NCI-H2029 treated with DMSO at 0.1 percent for 48 hours (cell line): Measurements from ENCODE around the gene UVSSA.

Source experiments
- DNase-seq: peaks from one replicate; lab custom pipeline; 2025; lab: John Stamatoyannopoulos, UW

Gene UVSSA

DNA sequence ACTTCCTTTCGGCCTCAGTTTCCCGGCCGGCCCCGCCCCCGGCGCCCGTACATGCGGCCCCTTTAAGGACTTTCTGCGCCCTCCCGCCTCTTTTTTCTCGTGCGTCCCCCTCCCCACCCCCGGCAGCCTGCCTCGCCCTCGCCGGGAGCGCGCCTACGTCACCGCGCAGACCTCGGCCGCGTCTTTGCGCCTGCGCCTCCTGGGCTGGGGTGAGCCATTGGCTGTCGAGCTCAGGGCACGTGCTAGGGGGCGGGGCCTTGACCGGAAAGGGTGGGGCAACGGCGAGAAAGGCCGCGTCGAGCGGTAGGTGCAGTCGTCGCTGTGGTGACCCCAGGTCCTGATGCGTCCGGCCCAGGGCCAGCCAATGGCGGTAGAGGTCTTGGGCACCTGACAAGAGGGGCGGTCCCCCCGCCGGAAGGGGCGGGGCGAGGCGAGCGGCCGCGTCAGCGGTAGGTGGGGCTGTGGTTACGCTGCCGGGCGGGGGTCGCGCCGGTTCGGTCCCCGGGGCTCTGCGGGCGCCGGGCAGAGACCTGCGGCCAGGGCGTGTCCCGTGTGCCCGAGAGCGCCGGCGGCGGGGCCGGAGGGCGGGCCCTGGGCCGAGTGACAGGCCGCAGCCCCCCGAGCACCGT lies at the start of gene UVSSA:
TSS of gene UVSSA (plus strand) at position 428 of the 629 bp plus-strand sequence. CDS start 884 bp downstream, outside the sequence.
- peak; percentile 92 for DNase-seq

DNA sequence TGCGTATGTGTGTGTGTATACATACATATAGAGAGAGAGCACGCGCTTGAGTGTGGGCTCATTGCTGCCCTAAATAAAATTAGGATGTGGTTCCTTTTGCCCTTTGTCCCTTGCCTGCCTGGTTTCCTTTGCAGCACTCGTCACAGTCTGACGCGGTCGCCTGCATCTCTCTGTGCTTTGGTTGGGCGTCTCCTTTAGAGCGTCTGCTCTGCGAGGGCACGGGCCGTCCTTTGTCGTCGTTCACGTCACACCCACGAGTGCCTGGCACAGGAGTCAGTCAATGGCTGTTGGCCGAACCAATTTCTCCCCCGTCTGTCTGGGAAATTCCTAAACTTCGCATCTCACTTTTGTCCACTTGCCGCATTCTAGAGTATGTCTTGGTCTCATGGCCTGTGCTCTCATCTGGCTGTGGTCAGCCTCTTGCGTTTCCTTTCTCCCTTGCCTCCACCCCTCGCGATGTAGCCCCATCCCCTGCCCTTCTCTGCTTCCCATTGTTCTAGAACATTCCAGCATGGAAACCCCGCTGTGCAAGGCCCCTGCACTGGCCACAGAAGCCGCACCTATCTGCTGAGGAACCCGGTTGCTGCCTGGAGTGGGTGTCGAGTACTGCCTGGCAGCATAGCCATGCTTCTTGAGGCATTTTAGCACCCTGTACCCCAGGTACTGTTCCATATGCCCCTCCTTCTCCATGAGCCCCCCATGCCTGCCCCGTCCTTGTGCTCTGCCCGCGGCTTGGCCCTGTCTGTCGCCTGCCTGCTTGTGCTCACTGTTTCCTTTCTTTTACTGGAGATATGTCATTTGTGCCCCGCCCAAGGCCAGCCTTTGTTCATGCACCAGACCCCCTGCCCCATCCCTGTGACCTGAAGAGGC lies 49.3 kb upstream of the UVSSA start:
- DNase-seq = no peak

DNA sequence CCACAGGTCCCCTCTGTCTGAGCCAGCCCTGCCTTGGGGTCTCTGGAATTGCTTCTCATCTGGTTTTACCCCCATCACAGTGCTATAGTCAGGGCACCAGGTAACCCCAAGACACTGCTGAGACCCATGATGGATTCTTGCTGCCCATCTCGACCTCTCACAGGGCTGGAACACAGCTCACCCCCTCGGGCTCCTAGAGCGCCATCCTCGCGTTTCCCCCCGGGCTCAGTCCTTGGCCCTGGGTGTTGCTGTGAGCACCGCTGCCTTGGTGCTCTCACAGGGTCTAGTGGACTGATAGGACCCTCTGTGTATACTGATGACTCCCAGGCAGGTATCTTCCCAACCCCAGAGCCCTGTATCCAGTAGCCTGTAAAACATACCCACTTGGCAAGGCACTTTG lies 48.5 kb upstream of the UVSSA start:
- DNase-seq = no peak

DNA sequence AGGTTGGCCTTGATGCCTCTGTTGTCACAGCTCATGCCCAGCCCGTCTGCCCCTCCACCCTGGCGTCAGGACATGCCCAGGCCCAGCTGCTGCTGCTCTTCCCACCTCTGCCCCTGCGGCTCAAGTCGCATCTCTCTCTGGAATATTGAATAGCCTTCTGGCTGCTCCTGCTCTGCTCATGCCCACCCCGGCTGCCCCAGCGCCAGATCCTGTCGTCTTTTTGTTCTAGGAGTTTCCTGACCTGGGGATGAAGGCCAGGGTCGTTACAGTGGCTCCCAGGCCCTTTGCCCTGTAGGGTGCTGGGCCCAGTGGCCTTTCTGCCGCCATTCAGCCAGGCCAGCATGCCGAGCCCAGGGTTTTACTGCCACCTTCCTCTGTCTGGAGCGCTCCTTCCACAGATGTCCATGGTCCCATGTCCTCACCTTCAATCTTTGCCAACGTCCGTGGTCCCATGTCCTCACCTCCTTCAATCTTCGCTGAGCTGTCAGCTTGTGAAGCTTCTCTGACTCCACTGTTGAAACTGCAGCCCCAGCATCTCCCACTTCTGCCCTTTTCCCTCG lies 47.6 kb upstream of the UVSSA start:
- DNase-seq = no peak

- DNase-seq = no peak
Observed at GRCh38 chr4:1300466-1301455, 46.2 kb upstream of the UVSSA start.

- no peak for DNase-seq
Observed at GRCh38 chr4:1302159-1302558, 44.8 kb upstream of the UVSSA start.

- DNase-seq = peak; percentile 60
Observed at GRCh38 chr4:1305261-1305711, 41.7 kb upstream of the UVSSA start.

DNA sequence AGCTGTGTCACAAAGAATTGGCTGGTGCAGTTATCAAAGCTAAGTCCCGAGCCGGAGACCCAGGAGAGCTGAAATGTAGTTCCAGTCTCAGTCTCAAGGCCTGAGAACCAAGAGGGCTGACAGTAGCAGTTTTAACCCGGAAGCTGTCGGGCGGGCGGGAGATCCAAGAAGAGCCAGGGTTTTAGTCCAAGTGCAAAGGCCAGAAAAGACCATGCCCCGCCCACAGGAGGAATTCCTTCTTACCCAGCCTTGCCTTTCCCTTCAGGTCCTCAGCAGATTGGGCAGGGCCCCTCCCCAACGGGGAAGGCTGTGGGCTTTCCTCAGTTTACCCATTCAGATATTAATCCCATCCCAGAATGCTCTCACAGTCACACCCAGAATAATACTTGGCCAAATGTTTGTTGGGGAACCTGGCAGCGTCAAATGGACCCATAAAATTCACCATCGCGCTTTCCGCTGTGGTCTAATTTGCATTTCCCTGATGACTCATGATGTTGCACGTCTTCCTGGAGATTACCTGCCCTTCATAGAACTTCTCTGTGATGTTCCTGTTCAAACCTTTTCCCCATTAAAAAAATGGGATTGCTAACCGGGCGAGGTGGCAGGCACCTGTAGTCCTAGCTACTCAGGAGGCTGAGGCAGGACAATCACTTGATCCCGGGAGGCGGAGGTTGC lies 41.1 kb upstream of the UVSSA start:
- DNase-seq = no peak

GRCh38 chr4:1307951-1308735 lies 38.9 kb upstream of the UVSSA start:
- DNase-seq = no peak

DNA sequence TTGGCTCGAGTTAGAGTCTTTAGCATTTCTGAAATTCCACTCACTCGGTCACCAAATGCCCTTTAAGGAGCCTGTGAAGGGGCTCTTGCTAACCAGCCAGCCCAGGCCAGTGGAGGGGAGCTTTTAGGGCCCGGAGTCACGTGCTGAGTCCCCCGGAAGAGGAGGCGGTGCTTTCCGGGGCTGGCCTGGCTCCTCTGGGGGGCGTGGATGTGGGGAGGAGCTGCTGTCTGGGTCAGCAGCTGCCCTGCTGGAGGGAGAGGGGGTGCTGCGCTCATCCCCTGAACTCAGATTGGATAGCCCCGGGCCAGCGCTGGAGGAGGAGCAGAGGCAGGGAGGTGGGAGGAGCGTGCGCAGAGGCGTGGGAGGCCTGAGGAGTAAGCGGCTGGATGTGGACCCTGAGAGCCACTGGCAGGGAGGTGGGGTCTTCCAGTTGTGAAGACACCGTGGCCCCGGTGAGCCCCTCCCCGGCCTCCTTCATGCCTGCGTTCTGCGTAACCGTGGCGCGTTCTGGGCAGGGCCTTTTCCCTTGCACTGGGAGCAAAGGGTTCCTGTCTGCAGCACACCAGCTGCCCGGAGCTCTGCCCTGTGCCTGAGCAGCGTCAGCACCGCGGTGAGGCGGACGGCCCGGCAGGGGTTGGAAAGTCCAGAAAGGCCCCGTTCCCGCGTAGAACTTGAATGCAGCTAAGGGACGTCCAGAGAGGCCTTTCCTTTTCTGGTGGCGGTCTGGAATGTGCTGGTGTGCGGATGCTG lies 37.6 kb upstream of the UVSSA start:
- no peak for DNase-seq

DNA sequence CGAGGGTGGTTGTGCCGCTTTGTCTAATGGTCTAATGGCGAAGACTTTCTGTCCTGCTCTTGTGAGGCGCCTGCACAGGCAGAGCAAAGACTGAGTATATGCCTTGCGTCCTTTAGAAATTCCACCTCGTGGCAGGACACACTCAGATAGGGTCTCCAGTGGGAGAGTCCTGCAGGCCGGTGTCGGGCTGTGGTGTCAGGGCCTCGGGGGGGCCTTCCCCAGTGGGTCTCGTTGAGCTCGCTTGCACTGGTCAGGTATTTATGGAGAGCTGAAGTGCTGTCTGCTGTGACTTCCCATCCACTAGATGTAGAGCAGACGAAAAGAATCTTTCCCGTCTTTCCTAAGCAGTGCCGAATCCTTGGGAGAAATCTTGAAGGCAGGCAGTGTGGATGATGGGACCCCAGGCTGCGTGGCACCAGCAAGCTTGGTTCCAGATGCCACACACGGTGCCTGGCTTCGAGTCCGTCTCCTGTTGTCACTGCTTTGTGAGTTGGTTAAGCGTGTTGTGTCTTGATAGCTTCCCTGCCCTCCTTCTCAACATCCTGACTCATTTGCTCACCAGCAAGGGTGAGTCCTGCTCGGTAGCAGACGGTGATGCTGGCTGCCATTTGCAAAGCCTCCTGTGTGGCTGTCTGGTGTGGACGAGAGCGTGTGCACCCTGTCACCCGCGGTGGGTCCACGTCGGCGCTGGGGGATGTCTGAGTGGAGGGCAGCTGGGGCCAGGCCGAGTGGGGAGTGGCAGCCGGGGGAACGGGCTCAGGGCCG lies 36.8 kb upstream of the UVSSA start:
- no peak for DNase-seq

GRCh38 chr4:1310796-1311631 lies 36.0 kb upstream of the UVSSA start:
- DNase-seq = no peak

- no peak for DNase-seq
Observed at GRCh38 chr4:1312821-1313640, 34.0 kb upstream of the UVSSA start.

DNA sequence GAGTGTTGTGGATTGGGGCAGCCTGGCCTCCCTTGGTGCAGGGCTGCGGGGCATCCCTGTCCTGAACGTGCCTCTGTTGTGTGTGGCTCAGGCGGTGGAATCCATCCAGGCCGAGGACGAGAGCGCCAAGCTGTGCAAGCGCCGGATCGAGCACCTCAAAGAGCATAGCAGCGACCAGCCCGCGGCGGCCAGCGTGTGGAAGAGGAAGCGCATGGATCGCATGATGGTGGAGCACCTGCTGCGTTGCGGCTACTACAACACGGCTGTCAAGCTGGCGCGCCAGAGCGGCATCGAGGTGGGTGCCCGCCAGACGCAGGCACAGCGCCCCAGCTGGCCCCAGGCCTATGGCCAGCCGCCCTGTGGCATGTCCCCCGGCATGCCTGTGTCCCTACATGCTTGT lies 31.7 kb upstream of the UVSSA start:
- DNase-seq = no peak

DNA sequence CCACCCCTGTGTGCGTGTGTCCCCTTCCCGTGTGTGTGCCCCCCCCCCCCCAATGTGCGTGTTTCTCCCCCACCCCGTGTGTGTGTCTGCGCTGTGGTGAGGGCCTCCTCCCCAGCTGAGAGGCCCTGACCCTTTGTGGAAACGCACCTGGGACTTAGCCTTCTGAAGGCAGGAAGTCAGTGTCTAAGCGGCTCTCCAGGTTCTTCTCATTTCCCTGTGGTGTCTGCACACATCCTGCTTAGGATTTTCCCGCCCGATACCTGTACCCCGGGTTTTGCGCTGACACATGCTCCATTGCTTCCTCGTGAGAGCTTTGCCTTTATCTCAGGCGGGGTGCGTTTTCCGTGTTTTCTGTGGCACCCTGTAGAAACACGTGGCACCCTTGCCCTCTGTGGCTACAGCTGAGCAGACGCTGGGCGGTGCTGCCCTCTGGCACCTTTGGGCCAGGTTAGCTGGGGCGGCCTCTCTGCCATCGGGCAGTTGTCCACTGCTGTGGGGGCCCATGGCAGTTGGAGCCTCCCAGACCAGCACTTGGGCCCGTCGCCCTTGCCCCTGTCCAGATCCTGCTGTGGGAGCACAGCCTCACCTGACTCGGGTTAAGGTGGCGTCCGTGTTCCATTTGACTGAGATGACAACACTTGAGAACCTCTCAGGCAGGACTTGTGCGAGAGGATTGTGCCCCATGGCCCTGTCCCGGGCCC lies 31.0 kb upstream of the UVSSA start:
- no peak for DNase-seq

DNA sequence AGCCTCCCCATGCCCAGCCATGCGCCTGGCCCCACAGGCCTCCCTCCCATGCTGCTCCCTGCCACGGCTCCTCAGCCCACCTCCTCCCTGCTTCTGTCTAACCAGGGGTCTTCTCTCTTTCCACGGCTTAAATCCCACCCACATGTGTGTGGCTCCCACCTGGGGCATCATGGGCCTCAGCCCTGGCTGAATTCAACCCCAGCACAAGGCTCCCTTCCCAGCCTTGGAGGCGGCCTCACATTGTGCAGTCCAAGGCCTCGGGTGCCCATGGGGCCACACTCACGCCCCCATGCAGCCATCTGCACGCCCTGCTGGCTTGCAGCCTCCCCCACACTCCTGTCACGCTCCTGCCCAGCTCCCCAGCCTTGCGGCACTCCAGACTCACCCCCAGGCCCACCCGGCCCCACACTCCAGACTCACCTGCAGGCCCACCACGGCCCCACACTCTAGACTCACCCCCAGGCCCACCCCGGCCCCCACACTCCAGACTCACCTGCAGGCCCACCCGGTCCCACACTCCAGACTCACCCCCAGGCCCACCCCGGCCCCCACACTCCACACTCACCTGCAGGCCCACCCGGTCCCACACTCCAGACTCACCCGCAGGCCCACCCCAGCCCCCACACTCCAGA lies 30.4 kb upstream of the UVSSA start:
- DNase-seq = no peak
